PFSK-1 (cell line): ENCODE results near the gene CRADD.
A peak's percentile ranks its signal among the peaks of the same experiment; 100 is the strongest.

Experiments
- FOXP2 ChIP-seq: optimal IDR thresholded peaks from 2 replicates; pipeline ENCODE3; 2011; ENCODE audit warnings: borderline replicate concordance, control low read depth, inconsistent platforms; ENCODE audit not compliant: insufficient read depth; ENCODE audit errors: extremely low read length, extremely low read depth
- POLR2AphosphoS5 ChIP-seq: IDR thresholded peaks from 2 replicates; pipeline ENCODE4 v1.6.1; 2012; ENCODE audit warnings: low read depth, mild to moderate bottlenecking, control low read depth, low read length, moderate library complexity
- REST ChIP-seq, 2 experiments: IDR thresholded peaks; 2 replicates each; pipeline versions ENCODE4 v1.6.1 to v1.8.0; 2011 to 2012; ENCODE audit warnings: low read depth in 2 of 2, low read length in 2 of 2, control low read depth in 1 of 2, inconsistent platforms in 1 of 2, mild to moderate bottlenecking in 1 of 2, moderate library complexity in 1 of 2; ENCODE audit not compliant: insufficient read depth in 1 of 2
- SIN3A ChIP-seq: IDR thresholded peaks from 2 replicates; pipeline ENCODE4 v1.6.1; 2012; ENCODE audit warnings: mild to moderate bottlenecking, low read length, moderate library complexity, borderline replicate concordance; ENCODE audit not compliant: insufficient read depth
- TAF1 ChIP-seq: IDR thresholded peaks from 2 replicates; pipeline ENCODE4 v1.6.1; 2012; ENCODE audit warnings: low read length, control low read depth, borderline replicate concordance; ENCODE audit not compliant: insufficient read depth

CRADD gene

GRCh38 chr12:93790472-93791152, 113.4 kb downstream of the CRADD start:
- TF ChIP-seq REST (IDR thresholded peaks at IDR 0.05; ENCODE audit: insufficient read depth in 1 of 2, low read depth in 2 of 2, low read length in 2 of 2) (peak in 1 of 2 experiments; percentile 57; a peak in 1 of 4 replicates), TAF1 (no peak), SIN3A (peak; percentile 85; the same call in 1 of the 2 replicates), FOXP2 (no peak)

- no peak for TF ChIP-seq POLR2AphosphoS5
- no peak for TF ChIP-seq FOXP2
- no peak for TF ChIP-seq REST (IDR thresholded peaks at IDR 0.05; ENCODE audit: insufficient read depth in 1 of 2, low read depth in 2 of 2, low read length in 2 of 2)
- no peak for TF ChIP-seq SIN3A
- no peak for TF ChIP-seq TAF1
Observed at GRCh38 chr12:93793007-93793406, 115.8 kb downstream of the CRADD start.

- no peak for TF ChIP-seq FOXP2
- TF ChIP-seq TAF1: no peak
- TF ChIP-seq SIN3A: no peak
- TF ChIP-seq REST (IDR thresholded peaks at IDR 0.05; ENCODE audit: insufficient read depth in 1 of 2, low read depth in 2 of 2, low read length in 2 of 2): no peak
- TF ChIP-seq POLR2AphosphoS5: no peak
Observed at GRCh38 chr12:93793983-93794382, 116.8 kb downstream of the CRADD start.

GRCh38 chr12:93794738-93795137, 117.6 kb downstream of the CRADD start:
- TF ChIP-seq REST (IDR thresholded peaks at IDR 0.05; ENCODE audit: insufficient read depth in 1 of 2, low read depth in 2 of 2, low read length in 2 of 2) (no peak), TAF1 (no peak), FOXP2 (no peak), POLR2AphosphoS5 (no peak), SIN3A (no peak)
